ENCODE results near the gene CENPL. TPM values are rescaled to one million over a fixed set of nuclear protein-coding genes. Genes with fewer than 3 reads are reported as not detected.

CENPL gene
- total and polyA plus RNA-seq, 9 of the 15 experiments (the other 6 are each of a cell fraction or from before 2014, with no cell fraction given) = 33.0 to 52.7 (median 39.7) TPM

GRCh38 chr1:173867753-173868265, 43.1 kb upstream of the CENPL start, which contains the start of gene GAS5 (continued):
- TF ChIP-seq ZNF639 (CRISPR knock-in tag; conservative IDR thresholded peaks at IDR 0.05 in 1 of 2, IDR thresholded peaks at IDR 0.05 in 1 of 2) = no peak
- TF ChIP-seq PPARD (CRISPR knock-in tag; IDR thresholded peaks at IDR 0.05) = no peak
- TF ChIP-seq MECOM (CRISPR knock-in tag; IDR thresholded peaks at IDR 0.05) = no peak
- TF ChIP-seq CUX1 (CRISPR knock-in tag; IDR thresholded peaks at IDR 0.05) = no peak
- no peak; the same call in 1 of the 2 replicates for TF ChIP-seq ZNF324 (CRISPR knock-in tag; IDR thresholded peaks at IDR 0.05)
- no peak for TF ChIP-seq POU5F1 (IDR thresholded peaks at IDR 0.05; ENCODE audit: borderline replicate concordance, low read depth, low read length, partially characterized antibody)
- TF ChIP-seq NFATC3 (IDR thresholded peaks at IDR 0.05) = no peak
- peak; percentile 99 for TF ChIP-seq EP400 (IDR thresholded peaks at IDR 0.05)
- peak; percentile 99 for TF ChIP-seq ATF7 (IDR thresholded peaks at IDR 0.05)
- TF ChIP-seq ARID1B (IDR thresholded peaks at IDR 0.05) = no peak
- peak; percentile 58; the same call in 1 of the 2 replicates for TF ChIP-seq FOSL1 (tag; conservative IDR thresholded peaks at IDR 0.05)
- no peak for TF ChIP-seq XRCC4 (IDR thresholded peaks at IDR 0.05; ENCODE audit: extremely low read depth, insufficient read depth, insufficient read length)
- TF ChIP-seq ID3 (CRISPR knock-in tag; IDR thresholded peaks at IDR 0.05) = no peak
- TF ChIP-seq ID3 (tag; IDR thresholded peaks at IDR 0.05) = peak; percentile 94; the same call in 1 of the 2 replicates
- TF ChIP-seq ZBTB43 (CRISPR knock-in tag; IDR thresholded peaks at IDR 0.05) = no peak; the same call in 1 of the 2 replicates
- no peak; the same call in 1 of the 2 replicates for TF ChIP-seq FOXP4 (CRISPR knock-in tag; IDR thresholded peaks at IDR 0.05; ENCODE audit: borderline replicate concordance)
